ENCODE results near the gene IRS2.

- TF ChIP-seq CTCF (IDR thresholded peaks at IDR 0.05) = no peak
- TF ChIP-seq POLR2A (IDR thresholded peaks at IDR 0.05) = no peak
These were observed 41.8 kb downstream of the IRS2 start for GRCh38 chr13:109744512-109745051.
